Esophagus muscularis mucosa (tissue), 4 donors: Measurements from ENCODE around the gene RTCB. TPM values are rescaled to one million over a fixed set of nuclear protein-coding genes. Genes with fewer than 3 reads are reported as not detected.
A peak's percentile ranks its signal among the peaks of the same experiment; 100 is the strongest.
"Not testable (repeated sequence)": the region's sequence is repeated elsewhere in the genome, so short reads cannot be mapped to it uniquely, and the experiment has no call there.

Source experiments
- DNase-seq: peaks from one replicate; pipeline ENCODE4 v3.0.0-alpha.2; 2017; ENCODE audit errors: extremely low spot score
- H3K27ac ChIP-seq, 4 donors: fragments of 200-600 bp; sonication (generic); replicated peaks in 1 of 4; 1 replicate in 3 of 4; 2 replicates in 1 of 4; pipeline ENCODE4 v1.5.1; 2016 to 2019; ENCODE audit warnings: mild to moderate bottlenecking in 1 of 4
- H3K27me3 ChIP-seq, 4 donors: fragments of 200-600 bp; sonication (generic); one replicate each; pipeline versions ENCODE4 v1.5.1 to v1.6.0; 2016 to 2019
- H3K36me3 ChIP-seq, 4 donors: fragments of 200-600 bp; sonication (generic); one replicate each; pipeline ENCODE4 v1.5.1; 2016 to 2019
- H3K4me1 ChIP-seq, 4 donors: fragments of 200-600 bp; sonication (generic); one replicate each; pipeline ENCODE4 v1.5.1; 2016 to 2019
- H3K4me3 ChIP-seq, 4 donors: fragments of 200-600 bp; sonication (generic); 1 replicate in 2 of 4; 2 replicates in 2 of 4; pipeline ENCODE4 v1.5.1; 2016 to 2019; ENCODE audit warnings: mild to moderate bottlenecking in 4 of 4, moderate library complexity in 1 of 4
- H3K9me3 ChIP-seq, 4 donors: fragments of 200-600 bp; sonication (generic); 1 replicate in 3 of 4; 2 replicates in 1 of 4; pipeline ENCODE4 v1.5.1; 2016 to 2019
- CTCF ChIP-seq, 3 experiments: fragments of 200-600 bp in 2 of 3; fragments of 450-650 bp in 1 of 3; sonication (generic) in 2 of 3; IDR thresholded peaks; one replicate each; pipeline ENCODE4 v1.5.1; 2017 to 2019; ENCODE audit warnings: antibody characterized with exemption in 3 of 3, mild to moderate bottlenecking in 2 of 3, moderate library complexity in 1 of 3
- EP300 ChIP-seq: sonication (generic); formaldehyde crosslinking; IDR thresholded peaks from one replicate; pipeline ENCODE4 v1.6.1; 2017; ENCODE audit warnings: antibody characterized with exemption
- POLR2A ChIP-seq: fragments of 450-650 bp; IDR thresholded peaks from one replicate; pipeline ENCODE4 v1.6.1; 2017; ENCODE audit warnings: antibody characterized with exemption, moderate library complexity, mild to moderate bottlenecking, low read depth
- POLR2AphosphoS5 ChIP-seq, 2 donors: sonication (generic); formaldehyde crosslinking; IDR thresholded peaks; one replicate each; pipeline ENCODE4 v1.6.1; 2017; ENCODE audit warnings: antibody characterized with exemption in 2 of 2
- WGBS: methylation state at CpG from one replicate; pipeline ENCODE4 v1.1.5; 2018; 5-methylcytosine and 5-hydroxymethylcytosine counted together
- intact Hi-C: fragments of 100-400 bp; cut with DNase I; formaldehyde crosslinking; loops from one replicate; pipeline ENCODE4 v1.15.1; 2023
- total RNA-seq, 4 donors: library from RNA; depleted of rRNA; stranded (reverse); fragments of >200 nt; gene quantifications; one replicate each; pipeline versions ENCODE4 v1.1.0 to v1.2.1, GENCODE V29; 2016

RTCB gene
- total RNA-seq, 4 donors from 2014 or later, result 46.9 to 71.0 (median 59.1) TPM

- 87% methylated on average over 3 of the region's 3 CpGs for WGBS
- intact Hi-C loops, result no loop called here
- no peak overlapping the region for H3K4me3 ChIP-seq
- H3K36me3 ChIP-seq, result peaks cover 0 to 5% (median 0%) of the 10 kb centered on the region in 4 donors
- peaks cover 0 to 19% (median 0%) of the 10 kb centered on the region in 4 donors for H3K27me3 ChIP-seq
- H3K27ac ChIP-seq, result no peak overlapping the region
- no peak for DNase-seq
- no peaks in the 10 kb centered on the region for H3K4me1 ChIP-seq
- TF ChIP-seq POLR2AphosphoS5 (IDR thresholded peaks at IDR 0.05) (no peak), EP300 (no peak), CTCF (IDR thresholded peaks at IDR 0.05) (no peak), POLR2A (no peak)
- H3K9me3 ChIP-seq, result no peaks in the 10 kb centered on the region
Measured at GRCh38 chr22:32355760-32356159, 56.3 kb downstream of the RTCB start.

DNA sequence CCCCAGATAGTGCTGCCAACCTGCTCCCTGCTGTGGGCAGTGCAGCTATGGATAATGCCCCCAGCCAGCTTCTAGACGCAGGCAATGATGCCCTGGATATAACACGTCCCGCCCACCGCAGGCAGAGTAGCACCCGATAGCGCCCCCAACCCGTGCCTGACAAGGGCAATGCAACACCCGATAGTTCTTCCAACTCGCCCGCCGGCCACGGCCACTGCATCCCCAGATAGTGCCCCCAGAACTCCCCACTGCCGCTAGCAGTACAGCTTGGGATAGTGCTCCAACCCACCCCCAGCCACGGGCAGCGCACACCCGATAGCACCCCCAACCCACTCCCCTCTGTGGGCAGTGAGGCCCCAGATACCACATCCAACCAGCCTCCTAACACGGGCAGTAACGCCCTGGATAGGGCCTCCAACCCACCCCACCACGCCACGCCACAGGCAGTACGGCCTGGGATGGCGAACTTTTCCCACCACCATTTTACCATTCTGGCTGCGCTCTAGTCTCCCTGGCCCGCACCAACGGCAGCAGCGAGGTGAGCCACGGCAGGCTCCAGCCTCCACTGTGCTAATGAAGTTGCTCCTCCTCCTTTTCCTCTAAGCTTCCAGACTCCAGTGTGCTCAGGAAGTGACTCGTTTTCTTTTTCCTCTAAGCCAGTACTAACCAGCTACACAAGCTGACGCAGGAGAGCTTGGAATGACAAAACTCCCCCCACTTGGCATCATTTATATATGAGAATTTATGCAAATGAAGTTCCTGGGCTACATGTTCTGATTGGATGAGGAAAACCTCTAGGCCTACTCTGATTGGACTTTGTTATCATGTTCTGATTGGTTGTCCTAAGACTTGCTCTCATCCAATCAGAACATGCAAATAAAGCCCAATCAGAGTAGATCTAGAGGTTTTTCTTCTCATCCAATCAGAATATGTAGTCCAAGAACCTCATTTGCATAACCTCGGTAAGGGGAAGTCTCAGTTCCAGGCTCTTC, 57.4 kb downstream of the RTCB start:
- Histone ChIP-seq H3K36me3 (no peaks in the 10 kb centered on the region), H3K4me3 (peak overlapping the region; percentile 3 to 48 (median 30)), H3K27me3 (peaks cover 0 to 19% (median 0%) of the 10 kb centered on the region in 4 donors), H3K9me3 (no peaks in the 10 kb centered on the region), H3K27ac (no peak overlapping the region), H3K4me1 (no peaks in the 10 kb centered on the region)
- 72% methylated on average over 17 of the region's 30 CpGs for WGBS
- intact Hi-C loops, result no loop called here
- TF ChIP-seq POLR2AphosphoS5 (IDR thresholded peaks at IDR 0.05) (peak; percentile 52 to 81), EP300 (no peak)
- DNase-seq, result no peak

- no peaks in the 10 kb centered on the region for H3K36me3 ChIP-seq
- intact Hi-C loops, result no loop called here
- no peak overlapping the region for H3K27ac ChIP-seq
- peak overlapping the region in 3 of 4 donors; percentile 24 to 48 (median 37) for H3K4me3 ChIP-seq
- DNase-seq, result no peak
- peaks cover 0 to 19% (median 0%) of the 10 kb centered on the region in 4 donors for H3K27me3 ChIP-seq
- H3K4me1 ChIP-seq, result no peaks in the 10 kb centered on the region
- TF ChIP-seq EP300 (no peak), POLR2A (no peak), POLR2AphosphoS5 (IDR thresholded peaks at IDR 0.05) (no peak), CTCF (IDR thresholded peaks at IDR 0.05) (no peak)
- H3K9me3 ChIP-seq, result no peaks in the 10 kb centered on the region
- WGBS, result 85% methylated on average over 4 of the region's 19 CpGs
Measured at GRCh38 chr22:32353840-32354239, 58.2 kb downstream of the RTCB start.

GRCh38 chr22:32353292-32353691, 58.8 kb downstream of the RTCB start:
- Histone ChIP-seq H3K27ac (no peak overlapping the region), H3K4me1 (no peaks in the 10 kb centered on the region), H3K27me3 (peaks cover 0 to 19% (median 0%) of the 10 kb centered on the region in 4 donors), H3K36me3 (no peaks in the 10 kb centered on the region), H3K9me3 (no peaks in the 10 kb centered on the region), H3K4me3 (no peak overlapping the region)
- no peak for DNase-seq
- WGBS, result 91% methylated on average over 7 of the region's 28 CpGs
- TF ChIP-seq POLR2A (no peak), CTCF (IDR thresholded peaks at IDR 0.05) (no peak), POLR2AphosphoS5 (IDR thresholded peaks at IDR 0.05) (no peak), EP300 (no peak)
- intact Hi-C loops, result no loop called here

- intact Hi-C loops, result no loop called here
- no peak for TF ChIP-seq POLR2A
- no peak for TF ChIP-seq CTCF (IDR thresholded peaks at IDR 0.05)
- no peak for TF ChIP-seq POLR2AphosphoS5 (IDR thresholded peaks at IDR 0.05)
- TF ChIP-seq EP300, result no peak
- Histone ChIP-seq H3K4me3 (no peak overlapping the region), H3K9me3 (no peaks in the 10 kb centered on the region), H3K4me1 (no peaks in the 10 kb centered on the region), H3K36me3 (no peaks in the 10 kb centered on the region), H3K27ac (no peak overlapping the region), H3K27me3 (peaks cover 0 to 19% (median 0%) of the 10 kb centered on the region in 4 donors)
- no peak for DNase-seq
- 95% methylated on average over 13 of the region's 14 CpGs for WGBS
Measured at GRCh38 chr22:32352681-32353080, 59.4 kb downstream of the RTCB start.

- WGBS, result 100% methylated on average over 1 of the region's 1 CpG
- intact Hi-C loops, result not testable (repeated sequence)
- H3K27me3 ChIP-seq, result peaks cover 0 to 19% (median 0%) of the 10 kb centered on the region in 4 donors
Measured at GRCh38 chr22:32351875-32352274, 60.2 kb downstream of the RTCB start.

More at GRCh38 chr22:32351875-32352274, 60.2 kb downstream of the RTCB start:
- H3K4me3 ChIP-seq, DNase-seq, H3K27ac ChIP-seq, H3K36me3 ChIP-seq, H3K9me3 ChIP-seq, H3K4me1 ChIP-seq: not testable (repeated sequence)
